ENCODE measurements around the gene DSCAM. TPM values are rescaled to one million over a fixed set of nuclear protein-coding genes. Genes with fewer than 3 reads are reported as not detected.

Gene DSCAM
- total and polyA plus RNA-seq, 10 donors = 0.02 to 2.7 (median 2.0) TPM

- WGBS, 5 donors = 81 to 88% (median 86%) methylated on average over 4 of the region's 4 CpGs
- Histone ChIP-seq H3K4me1 (no peaks in the 10 kb centered on the region), H3K9me3 (peaks cover 0 to 12% (median 0%) of the 10 kb centered on the region in 8 donors), H3K27me3 (replicated peaks in 1 of 7) (no peaks in the 10 kb centered on the region), H3K36me3 (no peaks in the 10 kb centered on the region), H3K27ac (no peak overlapping the region), H3K4me3 (no peak overlapping the region)
- TF ChIP-seq POLR2A (IDR thresholded peaks at IDR 0.05) (no peak), POLR2AphosphoS5 (IDR thresholded peaks at IDR 0.05) (no peak), CTCF (IDR thresholded peaks at IDR 0.05 in 8 of 11, conservative IDR thresholded peaks at IDR 0.05 in 3 of 11) (no peak)
- intact Hi-C loops (cut with DNase I; ENCODE audit: low total_unique reads) = no loop called here
- DNase-seq = no peak
Observed at GRCh38 chr21:40313260-40313659, 533.7 kb downstream of the DSCAM start.

GRCh38 chr21:40300300-40300699 lies 546.7 kb downstream of the DSCAM start:
- intact Hi-C loops (cut with DNase I; ENCODE audit: low total_unique reads) = no loop called here
- H3K9me3 ChIP-seq = peaks cover 0 to 39% (median 13%) of the 10 kb centered on the region in 8 donors
- no peaks in the 10 kb centered on the region for H3K36me3 ChIP-seq
- no peaks in the 10 kb centered on the region for H3K4me1 ChIP-seq
- DNase-seq = no peak
- no peak for TF ChIP-seq POLR2AphosphoS5 (IDR thresholded peaks at IDR 0.05)
- no peak for TF ChIP-seq POLR2A (IDR thresholded peaks at IDR 0.05)
- TF ChIP-seq CTCF (IDR thresholded peaks at IDR 0.05 in 8 of 11, conservative IDR thresholded peaks at IDR 0.05 in 3 of 11) = no peak
- no peak overlapping the region for H3K4me3 ChIP-seq
- H3K27ac ChIP-seq = no peak overlapping the region
- WGBS, 5 donors = 47 to 69% (median 65%) methylated on average over 3 of the region's 3 CpGs
- no peaks in the 10 kb centered on the region for H3K27me3 ChIP-seq (replicated peaks in 1 of 7)

- Histone ChIP-seq H3K27ac (no peak overlapping the region), H3K36me3 (no peaks in the 10 kb centered on the region), H3K9me3 (peaks cover 0 to 30% (median 5%) of the 10 kb centered on the region in 8 donors), H3K4me3 (no peak overlapping the region), H3K4me1 (no peaks in the 10 kb centered on the region), H3K27me3 (replicated peaks in 1 of 7) (no peaks in the 10 kb centered on the region)
- TF ChIP-seq CTCF (IDR thresholded peaks at IDR 0.05 in 8 of 11, conservative IDR thresholded peaks at IDR 0.05 in 3 of 11) (no peak), POLR2A (IDR thresholded peaks at IDR 0.05) (no peak)
- intact Hi-C loops (cut with DNase I; ENCODE audit: low total_unique reads) = no loop called here
- DNase-seq = no peak
Observed at GRCh38 chr21:40299451-40299850, 547.5 kb downstream of the DSCAM start.

GRCh38 chr21:40294345-40294744 lies 552.6 kb downstream of the DSCAM start:
- no peak overlapping the region for H3K4me3 ChIP-seq
- no peak for DNase-seq
- H3K27ac ChIP-seq = no peak overlapping the region
- H3K9me3 ChIP-seq = peaks cover 0 to 4% (median 0%) of the 10 kb centered on the region in 8 donors
- WGBS, 5 donors = 69 to 89% (median 75%) methylated on average over 2 of the region's 2 CpGs
- no peaks in the 10 kb centered on the region for H3K4me1 ChIP-seq
- intact Hi-C loops (cut with DNase I; ENCODE audit: low total_unique reads) = no loop called here
- no peaks in the 10 kb centered on the region for H3K36me3 ChIP-seq
- H3K27me3 ChIP-seq (replicated peaks in 1 of 7) = no peaks in the 10 kb centered on the region
- TF ChIP-seq POLR2AphosphoS5 (IDR thresholded peaks at IDR 0.05) = no peak

GRCh38 chr21:40291560-40291959 lies 555.4 kb downstream of the DSCAM start:
- no peak for TF ChIP-seq CTCF (IDR thresholded peaks at IDR 0.05 in 8 of 11, conservative IDR thresholded peaks at IDR 0.05 in 3 of 11)
- TF ChIP-seq POLR2AphosphoS5 (IDR thresholded peaks at IDR 0.05) = no peak
- TF ChIP-seq POLR2A (IDR thresholded peaks at IDR 0.05) = no peak
- 73 to 78% (median 77%) methylated on average over 7 of the region's 7 CpGs for WGBS, 5 donors

More at GRCh38 chr21:40291560-40291959, 555.4 kb downstream of the DSCAM start:
- Histone ChIP-seq H3K4me1 (no peaks in the 10 kb centered on the region), H3K9me3 (peaks cover 0 to 18% (median 0%) of the 10 kb centered on the region in 8 donors), H3K27me3 (replicated peaks in 1 of 7) (no peaks in the 10 kb centered on the region), H3K36me3 (no peaks in the 10 kb centered on the region), H3K27ac (no peak overlapping the region), H3K4me3 (no peak overlapping the region)
- intact Hi-C loops (cut with DNase I; ENCODE audit: low total_unique reads) = no loop called here
- DNase-seq = no peak

All from spleen (tissue), 11 donors.